A549 (cell line): ENCODE results near the gene ENGASE. TPM values are rescaled to one million over a fixed set of nuclear protein-coding genes. Genes with fewer than 3 reads are reported as not detected.

Experiments used
- ATAC-seq, 2 experiments: fragments of 200-7000 bp in 1 of 2; fragments of >200 bp in 1 of 2; cut with Nextera tagmentation in 1 of 2; cut with Tn5 transposase in 1 of 2; 3 replicates each; pipeline versions ENCODE4 v1.8.0 to v1.9.1; 2018 to 2020; ENCODE audit warnings: mild to moderate bottlenecking in 1 of 2, moderate library complexity in 1 of 2
- CTCF ChIA-PET: fragments of 300-600 bp; sonication (Branson Sonifier 250); formaldehyde crosslinking; extraction: SDS; loops from one replicate; lab custom pipeline; 2021; ENCODE audit warnings: antibody characterized with exemption, inconsistent platforms; lab: Yijun Ruan, JAX
- POLR2A ChIA-PET: fragments of 350-600 bp; formaldehyde crosslinking; extraction: SDS; loops from one replicate; lab custom pipeline; 2021; ENCODE audit warnings: antibody characterized with exemption, inconsistent platforms; lab: Yijun Ruan, JAX
- DNase-seq, 2 experiments: peaks; one replicate each; pipeline versions ENCODE4 v3.0.0 to v3.0.0-alpha.2; 2011 to 2016; ENCODE audit warnings: low read depth in 1 of 2, low spot score in 1 of 2
- FAIRE-seq: peaks from 2 replicates; lab custom pipeline; 2011; peaks lifted over from hg19 to GRCh38; lab: Jason Lieb, UNC
- H3K27ac ChIP-seq, 2 experiments: fragments of >200 bp; sonication (Bioruptor Twin); formaldehyde crosslinking; 3 replicates each; pipeline ENCODE4 v1.5.1; 2016 to 2017
- H3K4me1 ChIP-seq: fragments of >200 bp; sonication (Bioruptor Twin); formaldehyde crosslinking; 3 replicates; pipeline ENCODE4 v1.6.1; 2016
- H3K4me2 ChIP-seq: fragments of >200 bp; sonication (Bioruptor Twin); formaldehyde crosslinking; 3 replicates; pipeline ENCODE4 v1.6.1; 2016
- H3K4me3 ChIP-seq: fragments of >200 bp; sonication (Bioruptor Twin); formaldehyde crosslinking; 3 replicates; pipeline ENCODE4 v1.5.1; 2016
- H3K9me3 ChIP-seq: fragments of >200 bp; sonication (Bioruptor Twin); formaldehyde crosslinking; 3 replicates; pipeline ENCODE4 v1.6.1; 2016
- CBX2 ChIP-seq: fragments of 200-600 bp; sonication (generic); IDR thresholded peaks from 2 replicates; pipeline ENCODE4 v1.6.1; 2016; ENCODE audit warnings: low read depth, mild to moderate bottlenecking, borderline replicate concordance
- CBX8 ChIP-seq: fragments of 200-600 bp; sonication (generic); IDR thresholded peaks from 2 replicates; pipeline ENCODE4 v1.6.1; 2016
- CEBPB ChIP-seq, 2 experiments: fragments of >200 bp in 1 of 2; sonication (Bioruptor Twin) in 1 of 2; formaldehyde crosslinking in 1 of 2; IDR thresholded peaks; 2 replicates each; pipeline ENCODE4 v1.6.1; 2012 to 2016
- FOSL2 ChIP-seq, 2 experiments: fragments of 450-650 bp in 1 of 2; fragments of >200 bp in 1 of 2; sonication (Bioruptor Twin) in 1 of 2; formaldehyde crosslinking; IDR thresholded peaks; 2 replicates each; pipeline versions ENCODE4 v1.5.0 to v1.6.1; 2016 to 2020; ENCODE audit warnings: mild to moderate bottlenecking in 1 of 2, moderate library complexity in 1 of 2
- FOXS1 ChIP-seq: fragments of 250-450 bp; sonication (Bioruptor Pico); IDR thresholded peaks from 2 replicates; pipeline ENCODE4 v1.5.0; 2020; ENCODE audit warnings: mild to moderate bottlenecking, moderate library complexity
- GATA3 ChIP-seq: IDR thresholded peaks from 2 replicates; pipeline ENCODE4 v1.6.1; 2012; ENCODE audit warnings: borderline replicate concordance
- HEYL ChIP-seq: fragments of 250-450 bp; sonication (Bioruptor Pico); IDR thresholded peaks from 2 replicates; pipeline ENCODE4 v1.8.0; 2021; ENCODE audit warnings: mild to moderate bottlenecking, moderate library complexity
- NPAS2 ChIP-seq: fragments of 250-450 bp; sonication (Bioruptor Pico); IDR thresholded peaks from 2 replicates; pipeline ENCODE4 v1.8.0; 2022; ENCODE audit warnings: mild to moderate bottlenecking, moderate library complexity, borderline replicate concordance
- POLR2AphosphoS2 ChIP-seq: conservative IDR thresholded peaks from 2 replicates; pipeline ENCODE4 v1.6.1; 2012; ENCODE audit warnings: low read length, improper control_type of control experiment, inconsistent platforms
- RAD21 ChIP-seq, 2 experiments: fragments of >200 bp in 1 of 2; sonication (Bioruptor Twin) in 1 of 2; formaldehyde crosslinking in 1 of 2; IDR thresholded peaks in 1 of 2; conservative IDR thresholded peaks in 1 of 2; 2 replicates in 1 of 2; 3 replicates in 1 of 2; pipeline ENCODE4 v1.6.1; 2012 to 2018; ENCODE audit warnings: inconsistent platforms in 1 of 2
- RARB ChIP-seq: fragments of 250-450 bp; sonication (Bioruptor Pico); IDR thresholded peaks from 2 replicates; pipeline ENCODE4 v1.8.0; 2021; ENCODE audit warnings: mild to moderate bottlenecking, moderate library complexity
- RCOR1 ChIP-seq: fragments of 150-350 bp; IDR thresholded peaks from 2 replicates; pipeline ENCODE4 v1.6.1; 2014; ENCODE audit warnings: antibody characterized with exemption, low read length, low read depth
- RFX5 ChIP-seq: fragments of 450-650 bp; IDR thresholded peaks from 2 replicates; pipeline ENCODE4 v1.7.1; 2014; ENCODE audit warnings: antibody characterized with exemption, mild to moderate bottlenecking, moderate library complexity
- RNF2 ChIP-seq: fragments of 200-600 bp; sonication (generic); IDR thresholded peaks from 2 replicates; pipeline ENCODE4 v1.6.1; 2016; ENCODE audit warnings: low read depth, mild to moderate bottlenecking, antibody characterized with exemption, moderate library complexity, borderline replicate concordance
- SMC3 ChIP-seq: fragments of >200 bp; sonication (Bioruptor Twin); formaldehyde crosslinking; IDR thresholded peaks from 3 replicates; pipeline ENCODE4 v1.6.1; 2018; ENCODE audit warnings: inconsistent platforms
- TFCP2L1 ChIP-seq: fragments of 250-450 bp; sonication (Bioruptor Pico); IDR thresholded peaks from 2 replicates; pipeline ENCODE4 v1.5.0; 2021; ENCODE audit warnings: mild to moderate bottlenecking
- TP53 ChIP-seq: fragments of 250-450 bp; sonication (Bioruptor Pico); IDR thresholded peaks from 2 replicates; pipeline ENCODE4 v1.5.0; 2021; ENCODE audit warnings: mild to moderate bottlenecking, moderate library complexity
- ZFP36 ChIP-seq: fragments of 450-650 bp; IDR thresholded peaks from 2 replicates; pipeline ENCODE4 v1.6.1; 2014; ENCODE audit warnings: borderline replicate concordance; ENCODE audit not compliant: partially characterized antibody
- ZSCAN20 ChIP-seq: fragments of 250-450 bp; sonication (Bioruptor Pico); IDR thresholded peaks from 2 replicates; pipeline ENCODE4 v1.8.0; 2022; ENCODE audit warnings: mild to moderate bottlenecking, moderate library complexity
- WGBS: methylation state at CpG from one replicate; pipeline ENCODE4 v1.1.6; 2017; ENCODE audit errors: missing lambda C conversion rate; 5-methylcytosine and 5-hydroxymethylcytosine counted together
- polyA plus RNA-seq, 4 experiments: library from polyadenylated mRNA; depleted of rRNA in 3 of 4; stranded (reverse); fragments of >200 nt; fragmentation: RNase III in 1 of 4; extraction: RNeasy Plus Mini Kit Qiagen cat#74134 plus additional on column Dnase treatment in 1 of 4; gene quantifications; 2 replicates in 3 of 4; 3 replicates in 1 of 4; pipeline ENCODE4 v1.2.3, GENCODE V29; 2011 to 2017
- TF ChIP-seq, protein P1 (sequence below): fragments of 450-650 bp; IDR thresholded peaks from 2 replicates; pipeline ENCODE4 v1.6.1; 2014; ENCODE audit warnings: antibody characterized with exemption
- TF ChIP-seq, protein P2 (sequence below): fragments of >200 bp; sonication (Bioruptor Twin); formaldehyde crosslinking; IDR thresholded peaks from 3 replicates; pipeline ENCODE4 v1.5.1; 2016
- TF ChIP-seq, protein P3 (sequence below): IDR thresholded peaks from 2 replicates; pipeline ENCODE4 v1.6.1; 2012
- TF ChIP-seq, protein P4 (sequence below): IDR thresholded peaks from 2 replicates; pipeline ENCODE4 v1.6.1; 2012

ENGASE gene
- polyA plus RNA-seq, 2 of the 4 experiments (the other 2 are of a cell fraction) = 13.4 to 41.7 TPM

DNA sequence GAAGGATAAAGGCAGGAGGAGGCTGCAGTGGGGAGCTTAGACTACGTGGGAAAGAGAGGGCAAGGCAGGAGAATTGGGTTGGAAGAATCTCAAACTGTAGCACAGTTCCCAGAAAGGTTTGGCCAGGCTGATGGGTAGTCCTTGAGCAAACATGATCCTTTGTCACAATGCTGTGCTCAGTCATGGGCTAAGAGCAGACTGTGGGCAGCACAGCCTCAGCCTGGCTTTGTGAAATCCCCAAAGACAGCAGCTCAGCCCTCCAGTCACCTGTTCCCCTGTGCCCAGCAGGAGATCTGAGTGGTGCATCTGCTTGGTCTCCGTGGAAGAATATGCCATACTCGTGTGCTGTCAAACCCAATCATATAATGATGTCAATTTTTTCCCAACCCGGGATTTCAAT lies 10.6 kb upstream of the ENGASE start (continued):
- TF ChIP-seq SMC3 = no peak

DNA sequence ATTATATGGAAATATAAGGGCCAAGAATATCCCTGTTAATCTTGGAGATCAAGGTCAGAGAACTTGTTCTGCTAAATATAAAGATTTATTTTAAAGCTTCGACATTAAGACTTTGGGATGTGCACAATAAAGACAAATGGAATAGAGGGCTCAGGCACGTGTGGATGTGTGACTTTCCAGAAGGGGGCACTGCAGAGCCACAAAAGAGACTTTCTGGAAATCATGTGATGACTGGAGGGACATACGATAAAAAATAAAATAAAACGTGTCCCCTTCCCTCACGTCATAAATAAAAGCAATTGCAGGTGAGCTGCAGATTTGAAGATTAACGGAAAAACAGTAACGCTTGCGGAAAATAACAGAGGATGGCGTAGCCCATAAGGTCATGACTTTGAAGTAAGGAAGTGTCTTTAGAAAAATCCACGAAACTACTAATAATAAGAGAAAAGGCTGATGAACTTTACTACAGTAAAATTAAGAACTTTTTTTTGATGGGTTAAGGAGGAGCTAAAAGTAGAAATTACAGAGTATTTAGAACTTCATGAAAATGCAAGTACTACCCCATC lies 9.4 kb upstream of the ENGASE start:
- Histone ChIP-seq H3K4me3 (no peak overlapping the region), H3K27ac (no peak overlapping the region), H3K4me1 (no peaks in the 10 kb centered on the region), H3K4me2 (peak overlapping the region; percentile 53; the same call in 2 of the 3 replicates), H3K9me3 (no peaks in the 10 kb centered on the region)
- ATAC-seq (peak; percentile 64 to 81; a peak in 5 of 6 replicates), FAIRE-seq (no peak), DNase-seq (peak; percentile 57 to 73)
- WGBS = 21% methylated on average over 10 of the region's 10 CpGs
- POLR2A ChIA-PET = no interaction called here
- CTCF ChIA-PET = interaction anchor here (0.6 to 10.2 kb wide), 23 partner anchors 9 to 643 kb away, joined by 3 to 155 read pairs (median 6); partner anchors contain the start of gene ENGASE
- no peak for TF ChIP-seq NPAS2 (CRISPR knock-in tag)
- TF ChIP-seq SMC3 = peak; percentile 55
- TF ChIP-seq, protein P1, sequence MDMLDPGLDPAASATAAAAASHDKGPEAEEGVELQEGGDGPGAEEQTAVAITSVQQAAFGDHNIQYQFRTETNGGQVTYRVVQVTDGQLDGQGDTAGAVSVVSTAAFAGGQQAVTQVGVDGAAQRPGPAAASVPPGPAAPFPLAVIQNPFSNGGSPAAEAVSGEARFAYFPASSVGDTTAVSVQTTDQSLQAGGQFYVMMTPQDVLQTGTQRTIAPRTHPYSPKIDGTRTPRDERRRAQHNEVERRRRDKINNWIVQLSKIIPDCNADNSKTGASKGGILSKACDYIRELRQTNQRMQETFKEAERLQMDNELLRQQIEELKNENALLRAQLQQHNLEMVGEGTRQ = peak; percentile 41; the same call in 1 of the 2 replicates
- TF ChIP-seq, protein P2, sequence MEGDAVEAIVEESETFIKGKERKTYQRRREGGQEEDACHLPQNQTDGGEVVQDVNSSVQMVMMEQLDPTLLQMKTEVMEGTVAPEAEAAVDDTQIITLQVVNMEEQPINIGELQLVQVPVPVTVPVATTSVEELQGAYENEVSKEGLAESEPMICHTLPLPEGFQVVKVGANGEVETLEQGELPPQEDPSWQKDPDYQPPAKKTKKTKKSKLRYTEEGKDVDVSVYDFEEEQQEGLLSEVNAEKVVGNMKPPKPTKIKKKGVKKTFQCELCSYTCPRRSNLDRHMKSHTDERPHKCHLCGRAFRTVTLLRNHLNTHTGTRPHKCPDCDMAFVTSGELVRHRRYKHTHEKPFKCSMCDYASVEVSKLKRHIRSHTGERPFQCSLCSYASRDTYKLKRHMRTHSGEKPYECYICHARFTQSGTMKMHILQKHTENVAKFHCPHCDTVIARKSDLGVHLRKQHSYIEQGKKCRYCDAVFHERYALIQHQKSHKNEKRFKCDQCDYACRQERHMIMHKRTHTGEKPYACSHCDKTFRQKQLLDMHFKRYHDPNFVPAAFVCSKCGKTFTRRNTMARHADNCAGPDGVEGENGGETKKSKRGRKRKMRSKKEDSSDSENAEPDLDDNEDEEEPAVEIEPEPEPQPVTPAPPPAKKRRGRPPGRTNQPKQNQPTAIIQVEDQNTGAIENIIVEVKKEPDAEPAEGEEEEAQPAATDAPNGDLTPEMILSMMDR = peak; percentile 80
- TF ChIP-seq, protein P3, sequence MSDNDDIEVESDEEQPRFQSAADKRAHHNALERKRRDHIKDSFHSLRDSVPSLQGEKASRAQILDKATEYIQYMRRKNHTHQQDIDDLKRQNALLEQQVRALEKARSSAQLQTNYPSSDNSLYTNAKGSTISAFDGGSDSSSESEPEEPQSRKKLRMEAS = peak; percentile 72
- peak; percentile 69 to 76 for TF ChIP-seq RAD21 (conservative IDR thresholded peaks at IDR 0.05 in 1 of 2, IDR thresholded peaks at IDR 0.05 in 1 of 2)

- Histone ChIP-seq H3K4me3 (no peak overlapping the region), H3K4me1 (no peaks in the 10 kb centered on the region), H3K9me3 (no peaks in the 10 kb centered on the region), H3K4me2 (no peak overlapping the region), H3K27ac (no peak overlapping the region)
- FAIRE-seq (no peak), DNase-seq (no peak), ATAC-seq (no peak)
- 87% methylated on average over 6 of the region's 6 CpGs for WGBS
- POLR2A ChIA-PET = no interaction called here
- CTCF ChIA-PET = interaction anchor here (0.6 to 2.5 kb wide), 14 partner anchors 15 to 549 kb away, joined by 3 to 13 read pairs (median 5); no protein-coding TSS in a partner anchor
- TF ChIP-seq FOSL2 (IDR thresholded peaks at IDR 0.05) (no peak), FOSL2 (CRISPR knock-in tag; IDR thresholded peaks at IDR 0.05) (no peak), SMC3 (no peak), HEYL (no peak), RNF2 (no peak), CBX2 (no peak), RFX5 (no peak), TP53 (CRISPR knock-in tag) (no peak), RCOR1 (no peak), FOXS1 (CRISPR knock-in tag) (no peak), GATA3 (no peak), CBX8 (no peak), ZSCAN20 (CRISPR knock-in tag) (no peak), CEBPB (IDR thresholded peaks at IDR 0.05) (no peak), RARB (CRISPR knock-in tag) (no peak), TFCP2L1 (no peak), POLR2AphosphoS2 (no peak), ZFP36 (no peak), RAD21 (conservative IDR thresholded peaks at IDR 0.05 in 1 of 2, IDR thresholded peaks at IDR 0.05 in 1 of 2) (no peak)
- TF ChIP-seq, protein P1 = no peak
- TF ChIP-seq, protein P4, sequence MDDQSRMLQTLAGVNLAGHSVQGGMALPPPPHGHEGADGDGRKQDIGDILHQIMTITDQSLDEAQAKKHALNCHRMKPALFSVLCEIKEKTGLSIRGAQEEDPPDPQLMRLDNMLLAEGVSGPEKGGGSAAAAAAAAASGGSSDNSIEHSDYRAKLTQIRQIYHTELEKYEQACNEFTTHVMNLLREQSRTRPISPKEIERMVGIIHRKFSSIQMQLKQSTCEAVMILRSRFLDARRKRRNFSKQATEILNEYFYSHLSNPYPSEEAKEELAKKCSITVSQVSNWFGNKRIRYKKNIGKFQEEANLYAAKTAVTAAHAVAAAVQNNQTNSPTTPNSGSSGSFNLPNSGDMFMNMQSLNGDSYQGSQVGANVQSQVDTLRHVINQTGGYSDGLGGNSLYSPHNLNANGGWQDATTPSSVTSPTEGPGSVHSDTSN = no peak
These were observed 7.7 kb upstream of the ENGASE start for GRCh38 chr17:79066963-79067362.
